HG02840 (cell line): Measurements from ENCODE around the gene CLIP2.
"Not testable (repeated sequence)": the region's sequence is repeated elsewhere in the genome, so short reads cannot be mapped to it uniquely, and the experiment has no call there.

Experiments
- ATAC-seq: cut with Tn5 transposase; IDR thresholded peaks from one replicate; pipeline ENCODE4 v1.9.1; 2021; ENCODE audit warnings: mild to moderate bottlenecking, moderate library complexity, moderate number of reproducible peaks; ENCODE audit not compliant: unreplicated experiment, low FRiP score

Gene CLIP2

GRCh38 chr7:74364061-74364460 is 74.9 kb downstream of the CLIP2 start:
- ATAC-seq = no peak

- ATAC-seq = no peak
Measured at GRCh38 chr7:74365322-74366022, 76.3 kb downstream of the CLIP2 start.

GRCh38 chr7:74371381-74372341 is 82.5 kb downstream of the CLIP2 start:
- ATAC-seq = no peak

- no peak for ATAC-seq
Measured at GRCh38 chr7:74372511-74373111, 83.4 kb downstream of the CLIP2 start.

GRCh38 chr7:74373536-74373935 is 84.3 kb downstream of the CLIP2 start:
- ATAC-seq = no peak

GRCh38 chr7:74375726-74376220 is 86.6 kb downstream of the CLIP2 start:
- ATAC-seq = no peak

GRCh38 chr7:74376256-74377036 is 87.2 kb downstream of the CLIP2 start:
- no peak for ATAC-seq

GRCh38 chr7:74379938-74380337 is 90.7 kb downstream of the CLIP2 start:
- ATAC-seq = no peak

GRCh38 chr7:74380720-74381119 is 91.5 kb downstream of the CLIP2 start:
- ATAC-seq = no peak

GRCh38 chr7:74384086-74384485 is 94.9 kb downstream of the CLIP2 start:
- not testable (repeated sequence) for ATAC-seq

- ATAC-seq = not testable (repeated sequence)
Measured at GRCh38 chr7:74384854-74385253, 95.6 kb downstream of the CLIP2 start.

GRCh38 chr7:74387606-74388005 is 98.4 kb downstream of the CLIP2 start:
- ATAC-seq = no peak

GRCh38 chr7:74388880-74389415 is 99.7 kb downstream of the CLIP2 start:
- ATAC-seq = no peak

- not testable (repeated sequence) for ATAC-seq
Measured at GRCh38 chr7:74393722-74394121, 104.5 kb downstream of the CLIP2 start.

GRCh38 chr7:74394601-74395000 is 105.4 kb downstream of the CLIP2 start:
- ATAC-seq = not testable (repeated sequence)

- ATAC-seq = no peak
Measured at GRCh38 chr7:74395745-74396311, 106.6 kb downstream of the CLIP2 start.

GRCh38 chr7:74396993-74397392 is 107.8 kb downstream of the CLIP2 start:
- no peak for ATAC-seq

- no peak for ATAC-seq
Measured at GRCh38 chr7:74398426-74398825, 109.2 kb downstream of the CLIP2 start.

GRCh38 chr7:74399006-74399405 is 109.8 kb downstream of the CLIP2 start:
- ATAC-seq = no peak
